SJCRH30 (cell line): ENCODE measurements around the gene PTPRR. TPM values are rescaled to one million over a fixed set of nuclear protein-coding genes. Genes with fewer than 3 reads are reported as not detected.

Source experiments
- DNase-seq, 2 experiments: peaks; one replicate each; pipeline ENCODE4 v3.0.0-alpha.2; 2015 to 2020
- H3K27ac ChIP-seq: fragments of 250-450 bp; sonication (Bioruptor Pico); 2 replicates; pipeline ENCODE4 v1.5.1; 2020; ENCODE audit warnings: mild to moderate bottlenecking, moderate library complexity
- H3K27me3 ChIP-seq: fragments of 250-450 bp; sonication (Bioruptor Pico); 2 replicates; pipeline ENCODE4 v1.5.1; 2020; ENCODE audit warnings: mild to moderate bottlenecking, moderate library complexity
- H3K36me3 ChIP-seq: fragments of 250-450 bp; sonication (Bioruptor Pico); 2 replicates; pipeline ENCODE4 v1.5.1; 2020; ENCODE audit warnings: mild to moderate bottlenecking, moderate library complexity
- H3K4me1 ChIP-seq: fragments of 250-450 bp; sonication (Bioruptor Pico); 2 replicates; pipeline ENCODE4 v1.5.1; 2020; ENCODE audit warnings: mild to moderate bottlenecking, moderate library complexity
- H3K4me3 ChIP-seq: fragments of 250-450 bp; sonication (Bioruptor Pico); 2 replicates; pipeline ENCODE4 v1.5.1; 2020; ENCODE audit warnings: mild to moderate bottlenecking, moderate library complexity
- H3K9me3 ChIP-seq: fragments of 250-450 bp; sonication (Bioruptor Pico); replicated peaks from 2 replicates; pipeline ENCODE4 v1.5.1; 2020; ENCODE audit warnings: mild to moderate bottlenecking, moderate library complexity
- total RNA-seq: library from RNA; depleted of rRNA; stranded (reverse); fragments of >200 nt; shearing (Covaris generic); gene quantifications from 2 replicates; pipeline ENCODE4 v1.2.3, GENCODE V29; 2014; rRNA removed

The PTPRR gene, protein sequence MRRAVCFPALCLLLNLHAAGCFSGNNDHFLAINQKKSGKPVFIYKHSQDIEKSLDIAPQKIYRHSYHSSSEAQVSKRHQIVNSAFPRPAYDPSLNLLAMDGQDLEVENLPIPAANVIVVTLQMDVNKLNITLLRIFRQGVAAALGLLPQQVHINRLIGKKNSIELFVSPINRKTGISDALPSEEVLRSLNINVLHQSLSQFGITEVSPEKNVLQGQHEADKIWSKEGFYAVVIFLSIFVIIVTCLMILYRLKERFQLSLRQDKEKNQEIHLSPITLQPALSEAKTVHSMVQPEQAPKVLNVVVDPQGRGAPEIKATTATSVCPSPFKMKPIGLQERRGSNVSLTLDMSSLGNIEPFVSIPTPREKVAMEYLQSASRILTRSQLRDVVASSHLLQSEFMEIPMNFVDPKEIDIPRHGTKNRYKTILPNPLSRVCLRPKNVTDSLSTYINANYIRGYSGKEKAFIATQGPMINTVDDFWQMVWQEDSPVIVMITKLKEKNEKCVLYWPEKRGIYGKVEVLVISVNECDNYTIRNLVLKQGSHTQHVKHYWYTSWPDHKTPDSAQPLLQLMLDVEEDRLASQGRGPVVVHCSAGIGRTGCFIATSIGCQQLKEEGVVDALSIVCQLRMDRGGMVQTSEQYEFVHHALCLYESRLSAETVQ
- 0.49 and 0.94 TPM in 2 replicates for total RNA-seq

DNA sequence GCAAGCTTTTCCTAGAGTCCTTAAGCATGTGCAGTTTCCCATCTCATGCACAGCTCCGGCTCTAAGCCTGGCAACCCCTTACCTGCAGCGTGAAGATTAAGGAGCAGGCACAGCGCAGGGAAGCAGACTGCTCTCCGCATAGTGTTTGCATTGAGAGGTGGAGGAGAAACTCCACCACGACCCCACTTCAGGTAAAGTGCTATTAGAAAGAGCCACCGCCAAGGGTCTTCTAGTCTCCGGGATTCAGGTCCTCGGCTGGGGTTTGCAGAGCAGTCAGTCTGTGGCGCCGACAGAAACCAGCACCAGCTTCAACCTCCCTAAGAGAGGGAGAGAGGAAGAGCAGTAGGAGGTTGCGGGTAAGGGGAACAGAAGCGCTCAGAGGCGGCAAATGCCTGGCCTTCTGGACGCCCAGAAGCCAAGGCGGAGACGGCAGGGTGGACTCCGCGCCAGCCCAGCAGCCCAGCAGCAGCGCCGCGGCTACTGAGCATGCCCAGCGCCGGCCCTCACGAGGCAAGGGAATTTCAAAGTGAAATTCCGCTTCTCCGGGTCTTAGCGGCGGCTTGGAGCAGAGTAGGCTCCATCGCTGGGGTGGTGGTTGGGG, at the start of gene PTPRR:
Gene PTPRR, minus strand, starts transcription at position 488 of the 601 bp plus-strand sequence. Its CDS starts 348 bp downstream, at position 140.
- Histone ChIP-seq H3K4me1 (no peaks in the 10 kb centered on the region), H3K27me3 (no peaks in the 10 kb centered on the region), H3K36me3 (no peaks in the 10 kb centered on the region), H3K4me3 (no peak within 1 kb of the TSS), H3K9me3 (no peaks in the 10 kb centered on the region), H3K27ac (no peak within 1 kb of the TSS)
- DNase-seq: no peak

DNA sequence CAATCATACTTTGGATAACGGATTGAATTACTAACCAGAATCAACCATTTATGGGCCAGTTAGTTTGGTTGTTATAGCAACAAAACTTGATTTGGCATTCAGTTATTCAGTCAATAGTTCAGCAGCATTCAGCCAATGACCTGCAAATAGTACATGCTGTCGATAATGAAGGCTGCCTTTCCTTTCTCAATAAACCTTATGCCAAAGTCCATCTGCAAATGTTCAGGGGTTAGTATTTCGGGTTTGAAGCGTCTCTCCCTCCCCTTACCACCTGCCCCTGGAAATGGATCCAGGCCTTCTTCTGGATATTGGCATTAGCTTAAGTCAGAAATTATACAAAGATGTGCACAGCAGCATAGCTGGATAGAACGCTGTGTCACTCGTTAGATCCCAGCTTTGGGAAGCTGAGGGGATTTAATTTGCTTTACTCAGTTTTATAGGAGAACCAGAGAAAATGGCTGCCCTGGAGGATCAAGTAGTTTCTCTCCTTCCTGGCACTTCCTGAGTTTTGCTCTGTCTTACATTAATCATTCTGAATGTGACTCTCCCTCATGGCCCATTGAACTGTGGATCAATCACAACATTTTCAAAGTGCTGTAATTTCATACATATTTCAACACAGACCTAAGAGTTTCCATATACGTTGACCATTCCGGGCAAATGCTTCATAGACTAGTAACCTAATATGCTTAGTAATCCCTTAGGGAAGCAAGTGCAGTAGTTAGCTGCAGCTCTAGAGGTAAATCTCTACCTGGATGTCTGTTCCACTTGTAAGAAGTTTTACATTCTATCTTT, 46.7 kb upstream of the PTPRR start:
- Histone ChIP-seq H3K4me1 (peaks cover 14% of the 10 kb centered on the region), H3K27me3 (no peaks in the 10 kb centered on the region), H3K36me3 (no peaks in the 10 kb centered on the region), H3K27ac (no peak overlapping the region), H3K4me3 (no peak overlapping the region), H3K9me3 (no peaks in the 10 kb centered on the region; the same call in 1 of the 2 replicates)
- no peak for DNase-seq

DNA sequence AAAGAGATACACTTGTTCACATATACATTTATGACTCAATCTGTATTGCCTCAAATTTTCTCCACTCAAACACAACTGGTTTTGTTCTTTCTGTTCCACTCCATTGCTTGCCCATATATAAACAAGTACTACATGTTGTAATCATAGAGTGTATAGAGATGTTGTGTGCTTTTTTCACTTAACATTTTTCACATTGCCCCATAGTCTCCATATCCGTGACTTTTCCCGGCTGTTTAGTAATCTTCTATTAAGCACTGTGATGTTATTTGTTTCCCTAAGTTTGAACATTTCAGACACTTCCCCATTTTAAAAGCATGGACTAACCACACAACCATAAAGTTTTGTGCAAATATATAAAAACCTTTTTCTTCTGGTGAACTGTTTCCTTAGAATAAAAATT, 45.5 kb upstream of the PTPRR start:
- Histone ChIP-seq H3K4me3 (no peak overlapping the region), H3K4me1 (peaks cover 10% of the 10 kb centered on the region), H3K9me3 (no peaks in the 10 kb centered on the region; the same call in 1 of the 2 replicates), H3K27ac (no peak overlapping the region), H3K36me3 (no peaks in the 10 kb centered on the region), H3K27me3 (no peaks in the 10 kb centered on the region)
- DNase-seq: no peak

DNA sequence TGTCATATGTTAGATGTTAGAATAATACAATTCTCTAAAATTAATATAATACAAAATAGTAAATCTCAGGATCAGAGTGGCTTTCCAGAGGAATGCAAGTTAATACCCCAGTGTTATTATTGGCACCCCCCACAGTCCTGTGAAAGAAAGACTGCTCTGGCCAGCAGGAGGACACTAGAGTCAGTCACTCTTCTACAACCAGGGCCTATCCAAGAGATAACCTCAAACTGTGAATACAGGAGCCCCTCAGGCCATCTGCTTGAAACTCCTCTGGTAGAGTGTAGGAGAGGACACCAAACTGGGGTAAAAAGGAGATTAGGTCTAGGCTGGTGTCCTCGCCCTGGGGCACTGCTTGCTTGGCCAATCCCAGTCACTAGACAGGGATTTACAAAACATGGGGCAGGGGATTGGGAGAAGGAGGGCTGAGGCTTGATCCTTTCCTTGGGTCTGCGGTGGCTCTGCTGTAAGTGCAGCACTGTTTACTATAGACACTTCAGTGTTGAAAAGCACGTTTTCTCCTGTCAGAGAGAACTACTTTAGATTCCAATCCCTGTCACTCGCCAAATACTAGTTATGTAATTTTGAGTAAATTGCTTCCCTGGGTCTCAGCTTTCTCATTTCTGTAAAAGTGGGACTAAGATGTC, 44.5 kb upstream of the PTPRR start:
- Histone ChIP-seq H3K36me3 (no peaks in the 10 kb centered on the region), H3K4me3 (no peak overlapping the region), H3K9me3 (no peaks in the 10 kb centered on the region; the same call in 1 of the 2 replicates), H3K27me3 (no peaks in the 10 kb centered on the region), H3K4me1 (peaks cover 10% of the 10 kb centered on the region), H3K27ac (no peak overlapping the region)
- no peak for DNase-seq

DNA sequence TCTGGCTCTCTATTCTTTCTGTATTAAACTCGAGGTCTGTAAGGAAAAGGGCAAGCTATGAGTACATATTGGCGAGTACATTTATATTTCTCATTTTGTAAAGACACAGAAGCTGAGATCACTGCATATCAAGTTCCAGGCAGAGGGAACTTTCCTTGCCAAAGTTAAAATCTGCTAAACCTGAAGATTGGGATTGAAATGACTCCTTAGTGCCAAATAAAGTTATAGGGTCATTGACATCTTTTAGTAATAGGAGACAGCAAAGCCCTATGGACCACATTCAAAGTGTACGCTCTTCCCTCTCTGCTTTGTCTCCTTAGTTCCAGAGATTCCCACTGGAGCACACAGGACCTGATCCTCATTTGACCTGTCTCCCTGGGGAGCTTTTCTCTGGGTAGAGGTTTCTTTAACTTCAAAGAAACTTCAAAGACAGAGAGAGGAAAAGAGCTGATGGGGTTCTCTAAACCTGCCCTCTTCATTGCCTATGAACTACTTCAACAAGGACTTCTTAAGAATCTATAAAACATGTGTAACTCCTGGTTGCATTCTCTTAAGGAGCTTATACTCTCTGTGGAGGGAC, 42.6 kb upstream of the PTPRR start:
- Histone ChIP-seq H3K9me3 (no peaks in the 10 kb centered on the region), H3K27me3 (no peaks in the 10 kb centered on the region), H3K27ac (no peak overlapping the region), H3K4me3 (no peak overlapping the region), H3K4me1 (peaks cover 10% of the 10 kb centered on the region), H3K36me3 (no peaks in the 10 kb centered on the region)
- no peak for DNase-seq

DNA sequence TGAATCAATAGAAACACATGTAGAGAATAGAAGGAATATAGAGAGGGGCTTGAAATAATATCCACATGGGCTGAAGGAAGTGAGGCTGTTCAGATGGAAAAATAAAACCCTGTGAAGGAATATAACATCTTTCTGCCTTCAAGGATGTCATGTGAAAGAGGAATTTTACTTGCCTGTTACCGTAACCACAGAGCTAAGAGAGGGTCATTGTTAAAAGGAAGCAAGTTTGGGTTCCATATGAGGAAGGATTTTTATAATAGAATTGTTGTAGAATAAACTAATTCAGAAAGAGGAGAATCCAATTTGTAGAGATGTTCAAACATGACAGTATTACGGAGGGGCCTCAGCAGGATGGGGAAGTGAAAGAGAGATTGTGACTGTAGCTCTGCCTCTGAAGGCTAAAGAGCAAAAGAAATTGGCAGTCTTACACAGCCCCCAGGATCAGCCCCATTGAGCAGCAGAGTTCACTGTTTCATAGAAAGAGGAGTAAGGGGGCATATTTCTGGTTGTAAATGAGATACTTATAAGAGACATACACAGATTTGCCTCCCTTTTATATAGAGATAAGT, 41.8 kb upstream of the PTPRR start:
- no peak overlapping the region for H3K4me3 ChIP-seq
- DNase-seq: no peak
- H3K4me1 ChIP-seq: peaks cover 10% of the 10 kb centered on the region
- H3K27ac ChIP-seq: no peak overlapping the region
- no peaks in the 10 kb centered on the region for H3K27me3 ChIP-seq
- H3K9me3 ChIP-seq: no peaks in the 10 kb centered on the region
- no peaks in the 10 kb centered on the region for H3K36me3 ChIP-seq

DNA sequence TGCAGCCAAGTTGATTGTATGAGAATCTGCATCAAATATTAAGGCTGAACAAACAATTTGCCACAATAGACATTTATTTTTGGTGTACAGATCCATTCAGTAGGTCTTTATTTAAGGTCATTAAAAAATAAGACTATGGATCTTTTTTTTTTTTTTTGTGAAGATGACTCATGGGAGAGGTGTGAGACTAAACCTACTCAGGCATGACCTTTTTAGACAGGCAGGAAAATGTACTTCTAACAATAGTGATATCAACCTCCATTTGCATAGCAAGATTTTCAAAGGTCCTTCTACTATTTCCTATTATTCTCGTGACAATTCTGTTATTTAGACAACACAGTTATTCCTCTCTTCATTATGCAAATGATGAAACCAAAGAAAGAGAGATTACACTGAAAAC, 39.9 kb upstream of the PTPRR start:
- no peak for DNase-seq
- H3K4me3 ChIP-seq: no peak overlapping the region
- no peaks in the 10 kb centered on the region for H3K27me3 ChIP-seq
- H3K9me3 ChIP-seq: no peaks in the 10 kb centered on the region
- H3K4me1 ChIP-seq: peaks cover 10% of the 10 kb centered on the region
- no peaks in the 10 kb centered on the region for H3K36me3 ChIP-seq
- H3K27ac ChIP-seq: no peak overlapping the region

DNA sequence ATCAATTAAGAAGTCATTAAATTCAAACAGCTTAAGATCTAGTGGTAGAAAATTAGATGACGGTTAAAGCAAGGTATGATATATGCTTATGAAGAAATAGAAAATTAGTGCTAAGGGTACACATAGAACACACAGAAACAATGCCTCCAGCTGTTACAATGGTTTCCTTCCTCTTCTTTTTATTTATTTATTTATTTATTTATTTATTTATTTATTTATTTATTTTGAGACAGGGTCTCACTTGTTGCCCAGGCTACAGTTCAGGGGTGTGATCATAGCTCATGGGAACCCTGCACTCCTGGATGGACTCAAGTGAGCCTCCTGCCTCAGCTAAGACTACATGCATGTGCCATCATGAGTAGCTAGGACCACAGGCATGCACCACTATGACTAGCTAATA, 34.9 kb upstream of the PTPRR start:
- Histone ChIP-seq H3K9me3 (no peaks in the 10 kb centered on the region), H3K4me3 (no peak overlapping the region), H3K36me3 (no peaks in the 10 kb centered on the region), H3K27ac (no peak overlapping the region), H3K4me1 (no peaks in the 10 kb centered on the region), H3K27me3 (no peaks in the 10 kb centered on the region)
- no peak for DNase-seq

DNA sequence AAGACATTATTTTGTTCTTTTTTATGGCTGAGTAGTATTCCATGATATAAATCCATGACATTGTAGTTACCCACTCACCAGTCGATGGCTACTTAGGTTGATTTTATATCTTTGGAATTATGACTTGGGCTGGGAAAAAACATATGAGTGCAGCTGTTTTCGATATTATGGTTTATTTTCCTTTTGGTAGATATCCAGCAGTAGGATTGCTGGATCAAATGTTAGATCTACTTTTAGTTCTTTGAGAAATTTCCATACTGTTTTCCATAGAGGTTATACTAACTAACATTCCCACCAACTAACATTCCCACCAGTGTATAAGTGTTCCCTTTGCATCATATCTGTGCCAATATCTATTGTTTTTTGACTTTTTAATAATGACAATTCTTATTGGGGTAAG, 29.9 kb upstream of the PTPRR start:
- Histone ChIP-seq H3K36me3 (no peaks in the 10 kb centered on the region), H3K4me3 (no peak overlapping the region), H3K9me3 (no peaks in the 10 kb centered on the region), H3K4me1 (no peaks in the 10 kb centered on the region), H3K27ac (no peak overlapping the region), H3K27me3 (no peaks in the 10 kb centered on the region)
- no peak for DNase-seq

DNA sequence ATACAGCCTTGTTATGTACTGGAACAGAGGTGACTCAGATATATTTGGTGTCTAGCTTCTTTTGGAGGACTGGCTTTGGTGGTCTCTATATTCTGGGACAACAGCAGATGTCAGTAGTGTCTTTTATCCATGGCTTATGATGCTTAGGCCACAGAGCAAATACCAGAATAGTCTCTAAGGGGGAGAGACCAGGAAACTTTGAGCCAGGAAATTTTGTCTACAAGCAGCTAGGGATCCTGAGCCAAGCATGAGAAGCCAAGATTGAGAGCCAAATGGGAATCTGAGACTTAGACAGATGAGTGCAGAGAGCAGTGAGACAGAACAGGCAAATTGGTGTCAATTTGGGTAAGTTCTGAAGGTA, 28.4 kb upstream of the PTPRR start:
- Histone ChIP-seq H3K27ac (no peak overlapping the region), H3K4me1 (no peaks in the 10 kb centered on the region), H3K27me3 (no peaks in the 10 kb centered on the region), H3K36me3 (no peaks in the 10 kb centered on the region), H3K9me3 (no peaks in the 10 kb centered on the region), H3K4me3 (no peak overlapping the region)
- DNase-seq: no peak

DNA sequence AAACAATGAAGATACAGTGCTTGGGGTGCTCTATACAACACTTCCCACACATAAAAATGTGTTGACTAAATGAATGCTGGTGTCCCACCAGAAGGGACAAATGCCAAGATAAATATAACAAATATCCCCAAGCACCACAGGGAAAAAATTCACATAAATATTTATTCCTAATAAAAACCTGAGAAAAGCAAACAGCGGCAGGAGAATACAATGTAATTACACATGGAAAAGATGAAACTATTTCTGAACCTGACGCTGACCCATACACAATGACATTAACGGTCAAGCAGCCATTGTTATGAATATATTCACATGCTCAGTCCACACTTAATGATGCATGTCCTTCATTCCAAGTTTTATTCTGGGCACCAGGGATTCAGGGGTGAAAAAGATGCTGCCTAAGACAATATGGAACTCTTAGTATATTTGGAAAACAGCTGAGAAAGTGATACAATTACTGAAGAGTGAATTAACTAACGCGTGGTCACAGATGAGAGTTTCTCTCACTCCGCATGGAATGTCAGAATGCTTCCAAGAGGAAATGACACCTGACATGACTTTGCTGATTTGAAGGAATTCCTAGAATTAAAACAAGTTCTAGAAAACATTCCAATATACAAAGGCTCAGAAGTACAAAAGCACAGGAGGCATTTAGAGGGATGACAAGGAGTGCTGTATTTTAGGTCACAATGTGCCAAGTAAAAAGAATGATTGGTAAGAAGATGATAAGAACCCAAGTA, 27.9 kb upstream of the PTPRR start:
- no peaks in the 10 kb centered on the region for H3K36me3 ChIP-seq
- no peak overlapping the region for H3K4me3 ChIP-seq
- H3K9me3 ChIP-seq: no peaks in the 10 kb centered on the region
- no peaks in the 10 kb centered on the region for H3K4me1 ChIP-seq
- no peak overlapping the region for H3K27ac ChIP-seq
- H3K27me3 ChIP-seq: no peaks in the 10 kb centered on the region
- DNase-seq: no peak

DNA sequence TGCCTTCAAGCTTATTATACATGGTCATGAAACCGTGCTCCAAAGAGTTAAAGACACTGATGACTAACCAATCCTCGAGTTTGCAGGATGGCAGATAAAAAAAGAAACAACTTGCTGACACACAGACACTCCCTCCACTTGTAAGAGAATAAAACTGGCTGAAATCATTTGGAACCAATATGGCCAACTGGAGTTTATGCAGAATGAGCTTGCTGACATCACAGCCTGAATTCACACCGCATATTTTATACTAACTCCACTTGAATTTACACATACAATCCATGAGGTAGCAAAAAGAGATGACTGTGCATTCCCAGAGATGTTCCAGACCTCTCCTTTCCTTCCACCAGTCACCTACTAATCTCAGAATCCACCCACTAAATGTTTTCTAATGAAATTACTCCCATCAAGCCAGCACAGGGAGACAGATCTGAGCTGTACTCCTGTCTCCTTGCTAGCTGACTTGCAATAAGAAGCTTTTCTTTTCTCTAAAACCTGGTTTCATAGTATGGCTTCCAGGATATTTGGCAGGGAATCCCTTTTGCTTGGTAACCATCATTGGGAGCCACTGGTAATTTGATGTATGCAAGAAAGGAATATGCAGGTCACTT, 15.8 kb upstream of the PTPRR start:
- DNase-seq: no peak
- Histone ChIP-seq H3K27ac (no peak overlapping the region), H3K27me3 (no peaks in the 10 kb centered on the region), H3K9me3 (0 out of 2 replicates have a peak, but pooled peaks cover 3% of the 10 kb centered on the region), H3K4me3 (no peak overlapping the region), H3K36me3 (no peaks in the 10 kb centered on the region), H3K4me1 (no peaks in the 10 kb centered on the region)

DNA sequence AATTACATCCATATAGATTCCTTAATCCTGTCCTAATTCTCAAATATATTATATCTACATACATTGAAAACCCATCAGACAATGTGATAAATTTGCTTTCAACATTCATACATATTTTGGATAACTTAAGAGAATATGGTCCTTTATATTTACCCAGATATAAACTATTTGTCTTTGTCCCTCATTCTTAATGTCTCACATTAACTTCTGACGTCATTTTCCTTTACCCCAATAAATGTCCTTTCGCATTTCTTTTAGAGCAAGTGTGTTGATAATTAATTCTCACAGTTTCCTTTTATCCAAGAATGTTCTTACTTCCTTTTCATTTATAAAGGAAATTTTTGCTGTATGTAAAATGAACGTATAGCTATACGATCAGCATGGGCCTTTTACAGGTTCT, 12.6 kb upstream of the PTPRR start:
- Histone ChIP-seq H3K27me3 (no peaks in the 10 kb centered on the region), H3K4me1 (no peaks in the 10 kb centered on the region), H3K4me3 (no peak overlapping the region), H3K27ac (no peak overlapping the region), H3K36me3 (no peaks in the 10 kb centered on the region), H3K9me3 (no peaks in the 10 kb centered on the region)
- no peak for DNase-seq
